Endothelial cell of umbilical vein (primary cell): ENCODE measurements around the gene DIO3. TPM values are rescaled to one million over a fixed set of nuclear protein-coding genes. Genes with fewer than 3 reads are reported as not detected.

Experiments used
- BruUV-seq: library from RNA; stranded (reverse); fragments of 400-500 nt; replicated peaks from 2 replicates; lab custom pipeline; 2021; lab: Mats Ljungman, UMichigan
- CTCF ChIA-PET: fragments of 300-600, 350-600 bp; sonication (Branson Sonifier 250); formaldehyde crosslinking; loops from one replicate; lab custom pipeline; 2021; ENCODE audit warnings: antibody characterized with exemption, inconsistent platforms; lab: Charles Lee
- POLR2A ChIA-PET: fragments of 300-600, 350-600 bp; sonication (Branson Sonifier 250); formaldehyde crosslinking; loops from one replicate; lab custom pipeline; 2021; ENCODE audit warnings: antibody characterized with exemption, inconsistent platforms; lab: Charles Lee
- DNase-seq: peaks from one replicate; pipeline ENCODE4 v3.0.0-alpha.2; 2011; ENCODE audit warnings: low read depth, low spot score
- FAIRE-seq: peaks from 2 replicates; lab custom pipeline; 2011; peaks lifted over from hg19 to GRCh38; lab: Jason Lieb, UNC
- H2AFZ ChIP-seq: 2 replicates; pipeline ENCODE4 v1.6.0; 2012; ENCODE audit warnings: low read depth, low read length, control low read depth, inconsistent platforms
- H3K27ac ChIP-seq: 2 replicates; pipeline ENCODE4 v1.5.1; 2011; ENCODE audit warnings: low read depth, mild to moderate bottlenecking, control low read depth, low read length, moderate library complexity; ENCODE audit not compliant: insufficient read depth
- H3K27me3 ChIP-seq, 2 experiments: 2 replicates each; pipeline versions ENCODE4 v1.6.0 to v1.6.1; 2011; ENCODE audit warnings: low read length in 2 of 2, mixed read lengths in 1 of 2; ENCODE audit not compliant: control insufficient read depth in 2 of 2, insufficient read depth in 2 of 2
- H3K36me3 ChIP-seq, 2 experiments: 2 replicates in 1 of 2; 3 replicates in 1 of 2; pipeline ENCODE4 v1.5.1; 2011; ENCODE audit warnings: low read length in 2 of 2, mild to moderate bottlenecking in 1 of 2, moderate library complexity in 1 of 2; ENCODE audit not compliant: control insufficient read depth in 2 of 2, insufficient read depth in 2 of 2; ENCODE audit errors: extremely low read depth in 1 of 2
- H3K4me1 ChIP-seq: 3 replicates; pipeline ENCODE4 v1.5.1; 2011; ENCODE audit warnings: mild to moderate bottlenecking, low read length; ENCODE audit not compliant: control insufficient read depth, insufficient read depth; ENCODE audit errors: extremely low read depth
- H3K4me2 ChIP-seq: 2 replicates; pipeline ENCODE4 v1.6.1; 2011; ENCODE audit warnings: low read length, control low read depth, mixed read lengths; ENCODE audit not compliant: insufficient read depth
- H3K4me3 ChIP-seq, 3 experiments: fragments of 200-600 bp in 1 of 3; sonication (generic), shearing (Covaris generic) in 1 of 3; replicated peaks in 1 of 3; 2 replicates each; pipeline ENCODE4 v1.5.1; 2011 to 2016; ENCODE audit warnings: control low read depth in 3 of 3, low read length in 3 of 3, mild to moderate bottlenecking in 2 of 3, inconsistent platforms in 1 of 3, low read depth in 1 of 3, moderate library complexity in 1 of 3; ENCODE audit not compliant: insufficient read depth in 1 of 3
- H3K79me2 ChIP-seq: 2 replicates; pipeline ENCODE4 v1.6.0; 2012; ENCODE audit warnings: low read length, inconsistent platforms; ENCODE audit not compliant: control insufficient read depth, insufficient read depth
- H3K9ac ChIP-seq: replicated peaks from 2 replicates; pipeline ENCODE3; 2011; ENCODE audit warnings: low read length, control low read depth; ENCODE audit not compliant: insufficient read depth; ENCODE audit errors: extremely low read depth
- H3K9me1 ChIP-seq: replicated peaks from 3 replicates; pipeline ENCODE4 v1.6.0; 2011; ENCODE audit warnings: mild to moderate bottlenecking, low read length; ENCODE audit not compliant: control insufficient read depth, insufficient read depth; ENCODE audit errors: extremely low read depth
- H3K9me3 ChIP-seq: replicated peaks from 2 replicates; pipeline ENCODE4 v1.5.1; 2012; ENCODE audit warnings: low read length, inconsistent platforms; ENCODE audit not compliant: control insufficient read depth, insufficient read depth
- H4K20me1 ChIP-seq: replicated peaks from 2 replicates; pipeline ENCODE3; 2011; ENCODE audit warnings: mild to moderate bottlenecking, low read length; ENCODE audit not compliant: control insufficient read depth, insufficient read depth; ENCODE audit errors: extremely low read depth
- EZH2 ChIP-seq: IDR thresholded peaks from 2 replicates; pipeline ENCODE4 v1.6.1; 2012; ENCODE audit warnings: borderline replicate concordance, low read depth, mild to moderate bottlenecking, moderate library complexity, low read length, inconsistent platforms; ENCODE audit not compliant: severe bottlenecking
- FOS ChIP-seq: IDR thresholded peaks from 2 replicates; pipeline ENCODE4 v1.6.1; 2011; ENCODE audit warnings: mild to moderate bottlenecking, low read length, moderate library complexity, borderline replicate concordance; ENCODE audit not compliant: insufficient read depth
- GATA2 ChIP-seq: IDR thresholded peaks from 2 replicates; pipeline ENCODE4 v1.7.0; 2011; ENCODE audit warnings: low read depth, mild to moderate bottlenecking, moderate library complexity, mixed read lengths, low read length; ENCODE audit not compliant: insufficient read length, insufficient read depth
- JUN ChIP-seq: IDR thresholded peaks from 2 replicates; pipeline ENCODE4 v1.6.1; 2011; ENCODE audit warnings: borderline replicate concordance, low read depth; ENCODE audit not compliant: insufficient read length, insufficient read depth
- MAX ChIP-seq: IDR thresholded peaks from 2 replicates; pipeline ENCODE4 v1.6.1; 2011; ENCODE audit not compliant: insufficient read depth, insufficient read length
- MYC ChIP-seq: IDR thresholded peaks from one replicate; pipeline ENCODE4 v1.6.1; 2011; ENCODE audit warnings: mild to moderate bottlenecking, low read depth, low read length
- POLR2A ChIP-seq: IDR thresholded peaks from 2 replicates; pipeline ENCODE4 v1.6.1; 2012; ENCODE audit warnings: low read depth, mild to moderate bottlenecking, control low read depth, low read length
- POLR2AphosphoS5 ChIP-seq: IDR thresholded peaks from 2 replicates; pipeline ENCODE4 v1.6.1; 2012; ENCODE audit warnings: low read depth, mild to moderate bottlenecking, control low read depth, low read length, moderate library complexity; ENCODE audit not compliant: insufficient read depth
- dilution Hi-C: fragments of 300-500 bp; cut with MboI; formaldehyde crosslinking; loops from one replicate; pipeline ENCODE4 v1.15.0; 2019; ENCODE audit warnings: low sequenced_read_pairs; ENCODE audit not compliant: extremely low pct_ligation_motif_present
- intact Hi-C: fragments of 100-400 bp; cut with micrococcal nuclease; formaldehyde crosslinking; loops from one replicate; pipeline ENCODE4 v1.10.0; 2022
- polyA plus RNA-seq, 4 experiments: library from polyadenylated mRNA; depleted of rRNA in 3 of 4; stranded (reverse) in 3 of 4; unstranded in 1 of 4; fragments of >200 nt; gene quantifications; 2 replicates each; pipeline versions ENCODE4 v1.2.1 to v1.2.3, GENCODE V29; 2011 to 2012; ENCODE audit warnings: missing spikeins in 1 of 4
- total RNA-seq: library from RNA; stranded (reverse); gene quantifications from 2 replicates; pipeline ENCODE4 v1.2.3, GENCODE V29; 2021
- TF ChIP-seq, protein P1 (sequence below), 2 donors: IDR thresholded peaks; 1 replicate in 1 of 2; 2 replicates in 1 of 2; pipeline ENCODE4 v1.5.1; 2011; ENCODE audit warnings: low read length in 2 of 2, mild to moderate bottlenecking in 2 of 2, moderate library complexity in 2 of 2, control low read depth in 1 of 2, inconsistent platforms in 1 of 2, low read depth in 1 of 2; ENCODE audit not compliant: insufficient read depth in 1 of 2; ENCODE audit errors: extremely low read depth in 1 of 2

Gene DIO3
- total and polyA plus RNA-seq, 2 donors (not counting 3 experiments of a cell fraction or from before 2014, with no cell fraction given) = not detected

DNA sequence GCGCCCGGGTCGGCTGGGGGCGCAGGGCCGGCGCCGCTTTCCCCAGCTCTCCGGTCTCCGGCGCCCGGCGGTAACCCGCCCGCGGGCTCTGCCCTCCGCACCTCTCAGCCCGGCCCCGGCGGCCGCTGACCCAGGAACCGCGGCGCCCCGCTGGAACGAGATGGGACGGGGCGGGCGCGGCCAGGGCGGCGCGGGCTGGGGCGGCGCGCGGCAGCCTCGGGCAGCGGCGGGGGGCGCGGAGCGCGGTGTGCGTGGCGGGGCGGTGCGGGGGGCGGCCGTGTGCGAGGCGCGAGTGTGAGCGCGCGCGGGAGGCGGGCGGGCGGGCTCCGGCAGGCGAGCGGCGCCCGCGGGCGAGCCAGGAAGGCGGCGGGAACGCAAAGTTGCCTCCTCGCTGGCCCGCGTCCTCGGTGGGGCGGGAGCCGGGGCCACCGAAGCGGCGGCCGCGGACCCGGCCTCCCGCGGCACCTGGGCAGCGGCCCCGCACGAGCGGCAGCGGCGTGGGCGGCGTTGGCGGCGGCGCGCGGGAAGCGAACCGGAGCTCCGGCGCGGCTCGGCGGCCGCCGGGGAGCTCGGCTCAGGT lies 671 bp upstream of the DIO3 start:
- Histone ChIP-seq H3K4me3 (no peak overlapping the region), H3K4me2 (no peak overlapping the region), H3K9me1 (no peaks in the 10 kb centered on the region), H3K9ac (no peak overlapping the region), H2AFZ (no peak overlapping the region), H3K79me2 (no peaks in the 10 kb centered on the region), H3K4me1 (no peaks in the 10 kb centered on the region), H3K27ac (no peak overlapping the region), H3K27me3 (peaks cover 59 to 62% of the 10 kb centered on the region in 2 experiments), H3K36me3 (no peaks in the 10 kb centered on the region), H4K20me1 (no peaks in the 10 kb centered on the region), H3K9me3 (peaks cover 4% of the 10 kb centered on the region)
- intact Hi-C loops = no loop called here
- TF ChIP-seq, protein P1, sequence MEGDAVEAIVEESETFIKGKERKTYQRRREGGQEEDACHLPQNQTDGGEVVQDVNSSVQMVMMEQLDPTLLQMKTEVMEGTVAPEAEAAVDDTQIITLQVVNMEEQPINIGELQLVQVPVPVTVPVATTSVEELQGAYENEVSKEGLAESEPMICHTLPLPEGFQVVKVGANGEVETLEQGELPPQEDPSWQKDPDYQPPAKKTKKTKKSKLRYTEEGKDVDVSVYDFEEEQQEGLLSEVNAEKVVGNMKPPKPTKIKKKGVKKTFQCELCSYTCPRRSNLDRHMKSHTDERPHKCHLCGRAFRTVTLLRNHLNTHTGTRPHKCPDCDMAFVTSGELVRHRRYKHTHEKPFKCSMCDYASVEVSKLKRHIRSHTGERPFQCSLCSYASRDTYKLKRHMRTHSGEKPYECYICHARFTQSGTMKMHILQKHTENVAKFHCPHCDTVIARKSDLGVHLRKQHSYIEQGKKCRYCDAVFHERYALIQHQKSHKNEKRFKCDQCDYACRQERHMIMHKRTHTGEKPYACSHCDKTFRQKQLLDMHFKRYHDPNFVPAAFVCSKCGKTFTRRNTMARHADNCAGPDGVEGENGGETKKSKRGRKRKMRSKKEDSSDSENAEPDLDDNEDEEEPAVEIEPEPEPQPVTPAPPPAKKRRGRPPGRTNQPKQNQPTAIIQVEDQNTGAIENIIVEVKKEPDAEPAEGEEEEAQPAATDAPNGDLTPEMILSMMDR (IDR thresholded peaks at IDR 0.05; ENCODE audit: extremely low read depth in 1 of 2, insufficient read depth in 1 of 2, low read depth in 1 of 2, low read length in 2 of 2) = no peak
- TF ChIP-seq JUN = no peak
- TF ChIP-seq FOS = no peak
- TF ChIP-seq POLR2A = no peak
- TF ChIP-seq MYC = no peak
- TF ChIP-seq MAX = no peak
- no peak for TF ChIP-seq GATA2
- TF ChIP-seq EZH2 = no peak
- TF ChIP-seq POLR2AphosphoS5 = no peak
- POLR2A ChIA-PET = no interaction called here
- no TSS peak for BruUV-seq
- CTCF ChIA-PET = no interaction called here
- dilution Hi-C loops = no loop called here
- no peak for FAIRE-seq
- DNase-seq = no peak
